ENCODE data around the gene JPH2.

GRCh38 chr20:44180814-44181213 lies 6.2 kb downstream of the JPH2 start:
- no peak for TF ChIP-seq CTCF (IDR thresholded peaks at IDR 0.05)
- no peak for TF ChIP-seq TEAD4 (CRISPR knock-in tag; IDR thresholded peaks at IDR 0.05)
- no peak for TF ChIP-seq USF2 (CRISPR knock-in tag; IDR thresholded peaks at IDR 0.05)
- TF ChIP-seq ELF4 (CRISPR knock-in tag; IDR thresholded peaks at IDR 0.05; ENCODE audit: low read depth) = no peak
- no peak for TF ChIP-seq ESRRA (CRISPR knock-in tag; IDR thresholded peaks at IDR 0.05; ENCODE audit: borderline replicate concordance)

All from WTC11 (cell line).